ENCODE data around the gene LRMDA. TPM values are rescaled to one million over a fixed set of nuclear protein-coding genes. Genes with fewer than 3 reads are reported as not detected.

Gene LRMDA
- total RNA-seq, 5 donors from 2014 or later (not counting 1 experiment from before 2014, with no cell fraction given): 0.30 to 1.2 TPM; not detected in 3

DNA sequence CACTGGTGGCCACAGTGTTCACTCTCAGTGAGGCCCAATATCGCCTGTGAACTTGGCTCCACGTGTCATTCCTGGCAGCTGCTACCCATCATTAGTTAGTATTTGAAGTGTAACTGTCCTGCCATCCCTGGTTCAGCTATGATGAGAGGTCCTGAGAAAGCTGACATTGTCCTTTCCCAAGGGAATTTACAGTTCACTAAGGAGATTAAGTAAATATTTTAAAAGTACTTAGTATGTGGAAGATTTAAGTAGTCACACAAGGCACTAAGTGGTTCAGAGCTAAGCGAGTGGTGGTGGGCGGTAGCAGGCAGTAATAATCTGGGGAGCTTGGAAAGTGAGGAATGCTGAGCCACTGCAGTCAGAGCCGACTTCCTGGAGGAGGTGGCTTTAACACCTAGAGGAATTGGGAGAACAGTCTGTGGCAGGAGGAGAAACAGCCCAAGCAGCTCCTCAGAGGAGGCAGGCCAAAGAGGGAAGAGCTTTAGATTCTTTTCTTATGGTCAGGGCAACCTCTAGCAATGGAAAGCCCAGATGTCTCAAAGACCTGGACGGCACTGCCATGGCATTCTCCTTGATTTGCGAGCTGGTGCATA is 519.7 kb downstream of the LRMDA start:
- Mint-ChIP-seq H3K4me3 (no peak overlapping the region), H3K27ac (no peak overlapping the region), H3K27me3 (peaks cover 0 to 3% of the 10 kb centered on the region in 2 donors), H3K4me1 (no peaks in the 10 kb centered on the region), H3K36me3 (no peaks in the 10 kb centered on the region), H3K9me3 (peaks cover 0 to 2% (median 0%) of the 10 kb centered on the region in 3 donors)
- H3K4me1 ChIP-seq (ENCODE audit: control insufficient read depth in 1 of 2, extremely low read depth in 1 of 2, insufficient read depth in 2 of 2, low read length in 2 of 2): no peaks in the 10 kb centered on the region
- no peak for ATAC-seq (replicated peaks in 1 of 4)
- POLR2A ChIA-PET: no interaction called here
- no peak for DNase-seq
- H3K27me3 ChIP-seq (replicated peaks in 1 of 2; ENCODE audit: control insufficient read depth in 2 of 2, extremely low read depth in 1 of 2, insufficient read depth in 2 of 2, low read length in 1 of 2): peaks cover 0 to 2% of the 10 kb centered on the region in 2 experiments
- no peak overlapping the region for H3K4me3 ChIP-seq (ENCODE audit: control insufficient read depth in 1 of 2, extremely low read depth in 1 of 2, low read length in 1 of 2)
- WGBS (ENCODE audit: insufficient coverage): 90% methylated on average over 6 of the region's 7 CpGs
- CTCF ChIA-PET: no interaction called here
- H3K36me3 ChIP-seq (ENCODE audit: control insufficient read depth in 2 of 2, extremely low read depth in 1 of 2, insufficient read depth in 1 of 2, low read length in 1 of 2): no peaks in the 10 kb centered on the region
- H3K27ac ChIP-seq (ENCODE audit: low read length): no peak overlapping the region
- H3K9me3 ChIP-seq: no peaks in the 10 kb centered on the region

DNA sequence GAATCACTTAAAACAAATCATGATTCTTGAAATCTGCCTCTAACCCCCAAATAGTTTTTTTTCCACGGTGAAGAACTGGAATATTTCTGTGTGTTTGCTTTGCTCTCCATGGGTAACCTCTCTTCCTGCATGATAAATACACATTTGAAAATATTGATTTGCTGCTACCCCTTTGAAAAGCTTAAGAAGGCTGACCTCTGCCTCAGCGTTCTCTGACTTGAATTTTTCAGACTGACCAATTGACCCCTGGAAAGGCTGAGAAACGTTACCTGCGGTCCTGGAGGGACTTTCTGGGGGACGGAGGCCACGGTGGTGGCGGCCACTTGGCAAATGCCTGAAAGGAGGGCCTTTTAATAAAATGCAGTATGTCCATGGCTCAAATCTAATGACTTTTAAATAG is 520.2 kb downstream of the LRMDA start:
- H3K36me3 ChIP-seq (ENCODE audit: control insufficient read depth in 2 of 2, extremely low read depth in 1 of 2, insufficient read depth in 1 of 2, low read length in 1 of 2): no peaks in the 10 kb centered on the region
- H3K9me3 Mint-ChIP-seq: no peaks in the 10 kb centered on the region
- H3K4me1 ChIP-seq (ENCODE audit: control insufficient read depth in 1 of 2, extremely low read depth in 1 of 2, insufficient read depth in 2 of 2, low read length in 2 of 2): no peaks in the 10 kb centered on the region
- no peaks in the 10 kb centered on the region for H3K4me1 Mint-ChIP-seq
- H3K27ac ChIP-seq (ENCODE audit: low read length): no peak overlapping the region
- H3K4me3 ChIP-seq (ENCODE audit: control insufficient read depth in 1 of 2, extremely low read depth in 1 of 2, low read length in 1 of 2): no peak overlapping the region
- no peak overlapping the region for H3K27ac Mint-ChIP-seq
- no peaks in the 10 kb centered on the region for H3K36me3 Mint-ChIP-seq
- WGBS (ENCODE audit: insufficient coverage): 89% methylated on average over 6 of the region's 7 CpGs
- POLR2A ChIA-PET: no interaction called here
- peaks cover 0 to 3% of the 10 kb centered on the region in 2 donors for H3K27me3 Mint-ChIP-seq
- H3K9me3 ChIP-seq: no peaks in the 10 kb centered on the region
- ATAC-seq (replicated peaks in 1 of 4) (no peak), DNase-seq (no peak)
- H3K27me3 ChIP-seq (replicated peaks in 1 of 2; ENCODE audit: control insufficient read depth in 2 of 2, extremely low read depth in 1 of 2, insufficient read depth in 2 of 2, low read length in 1 of 2): peaks cover 0 to 2% of the 10 kb centered on the region in 2 experiments
- no peak overlapping the region for H3K4me3 Mint-ChIP-seq
- CTCF ChIA-PET: no interaction called here

DNA sequence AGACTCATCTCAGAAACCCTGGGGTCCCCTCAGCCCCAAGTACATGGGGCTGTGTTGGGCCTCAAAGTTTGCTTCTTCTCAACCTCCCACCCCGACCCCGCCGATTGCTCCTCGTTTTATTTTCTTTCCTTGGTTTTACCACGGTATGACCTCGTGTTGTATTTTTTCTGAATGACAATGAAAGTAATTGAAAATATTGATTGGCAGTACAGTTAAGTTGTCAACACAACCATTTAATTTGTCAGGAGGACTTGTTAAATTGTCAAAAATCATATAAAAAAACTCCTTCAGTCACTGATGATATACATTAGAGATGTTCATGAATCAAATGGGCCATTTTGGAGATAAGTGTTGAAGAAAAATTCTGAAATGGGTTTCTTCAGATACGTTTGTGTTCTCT is 520.7 kb downstream of the LRMDA start:
- Mint-ChIP-seq H3K4me1 (no peaks in the 10 kb centered on the region), H3K27ac (no peak overlapping the region), H3K36me3 (no peaks in the 10 kb centered on the region), H3K4me3 (no peak overlapping the region), H3K27me3 (peaks cover 0 to 3% of the 10 kb centered on the region in 2 donors), H3K9me3 (no peaks in the 10 kb centered on the region)
- Histone ChIP-seq H3K9me3 (no peaks in the 10 kb centered on the region), H3K4me3 (ENCODE audit: control insufficient read depth in 1 of 2, extremely low read depth in 1 of 2, low read length in 1 of 2) (no peak overlapping the region), H3K4me1 (ENCODE audit: control insufficient read depth in 1 of 2, extremely low read depth in 1 of 2, insufficient read depth in 2 of 2, low read length in 2 of 2) (no peaks in the 10 kb centered on the region), H3K36me3 (ENCODE audit: control insufficient read depth in 2 of 2, extremely low read depth in 1 of 2, insufficient read depth in 1 of 2, low read length in 1 of 2) (no peaks in the 10 kb centered on the region), H3K27ac (ENCODE audit: low read length) (no peak overlapping the region), H3K27me3 (replicated peaks in 1 of 2; ENCODE audit: control insufficient read depth in 2 of 2, extremely low read depth in 1 of 2, insufficient read depth in 2 of 2, low read length in 1 of 2) (peaks cover 0 to 2% of the 10 kb centered on the region in 2 experiments)
- DNase-seq (no peak), ATAC-seq (replicated peaks in 1 of 4) (no peak)
- CTCF ChIA-PET: no interaction called here
- WGBS (ENCODE audit: insufficient coverage): no CpG with 5 or more reads among the region's 7 CpGs
- POLR2A ChIA-PET: no interaction called here

DNA sequence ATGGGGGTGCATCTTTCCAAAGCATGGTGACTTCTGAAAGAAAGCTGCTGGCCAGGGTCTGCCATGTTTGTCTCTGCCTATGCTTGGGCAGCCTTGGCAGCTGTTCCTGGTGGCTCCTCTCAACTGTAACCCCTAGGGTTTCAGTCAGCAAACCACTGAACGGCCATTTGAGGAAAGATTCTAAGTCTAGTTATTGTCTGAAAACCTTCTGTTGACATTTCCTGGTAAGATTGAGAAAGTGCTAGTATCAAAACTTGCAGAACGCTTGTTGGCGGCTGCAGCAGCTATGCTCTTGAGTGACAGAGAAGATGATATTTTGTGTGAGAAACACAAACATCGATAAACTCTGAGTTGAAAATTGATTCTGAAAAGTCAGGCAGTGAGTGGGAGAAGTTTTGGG is 523.1 kb downstream of the LRMDA start:
- Histone ChIP-seq H3K27me3 (replicated peaks in 1 of 2; ENCODE audit: control insufficient read depth in 2 of 2, extremely low read depth in 1 of 2, insufficient read depth in 2 of 2, low read length in 1 of 2) (peaks cover 0 to 2% of the 10 kb centered on the region in 2 experiments), H3K4me3 (ENCODE audit: control insufficient read depth in 1 of 2, extremely low read depth in 1 of 2, low read length in 1 of 2) (no peak overlapping the region), H3K36me3 (ENCODE audit: control insufficient read depth in 2 of 2, extremely low read depth in 1 of 2, insufficient read depth in 1 of 2, low read length in 1 of 2) (no peaks in the 10 kb centered on the region), H3K9me3 (no peaks in the 10 kb centered on the region), H3K4me1 (ENCODE audit: control insufficient read depth in 1 of 2, extremely low read depth in 1 of 2, insufficient read depth in 2 of 2, low read length in 2 of 2) (no peaks in the 10 kb centered on the region), H3K27ac (ENCODE audit: low read length) (no peak overlapping the region)
- Mint-ChIP-seq H3K27me3 (peaks cover 0 to 3% of the 10 kb centered on the region in 2 donors), H3K4me3 (no peak overlapping the region), H3K9me3 (no peaks in the 10 kb centered on the region), H3K4me1 (no peaks in the 10 kb centered on the region), H3K36me3 (no peaks in the 10 kb centered on the region), H3K27ac (no peak overlapping the region)
- ATAC-seq (replicated peaks in 1 of 4) (no peak), DNase-seq (no peak)
- 84% methylated on average over 4 of the region's 4 CpGs for WGBS (ENCODE audit: insufficient coverage)
- ChIA-PET CTCF (no interaction called here), POLR2A (no interaction called here)

DNA sequence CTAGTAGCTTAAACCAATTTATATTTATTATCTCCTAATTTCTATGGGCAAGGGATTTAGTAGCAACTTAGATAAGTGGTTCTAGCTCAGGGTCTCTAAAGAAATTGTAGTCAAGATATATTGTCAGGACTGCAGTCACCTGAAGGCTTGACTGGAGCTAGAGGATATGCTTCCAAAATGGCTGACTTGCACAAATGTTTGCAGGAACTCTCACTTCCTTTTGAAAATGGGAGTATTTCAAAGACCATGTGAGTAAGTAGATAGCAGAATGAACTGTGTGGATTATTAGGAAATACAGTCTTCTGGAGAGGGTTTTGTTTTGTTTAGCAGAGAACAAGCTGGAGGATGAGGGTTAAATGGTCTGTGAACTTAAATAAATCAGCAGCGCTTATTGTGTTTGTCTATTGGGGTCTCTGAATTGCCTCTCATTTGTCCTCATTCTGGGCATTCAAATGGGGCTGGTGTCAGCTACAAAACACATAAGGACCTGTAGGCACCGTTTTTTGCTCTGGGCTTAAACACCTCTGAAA is 524.6 kb downstream of the LRMDA start:
- Mint-ChIP-seq H3K4me3 (no peak overlapping the region), H3K4me1 (no peaks in the 10 kb centered on the region), H3K27ac (no peak overlapping the region), H3K36me3 (no peaks in the 10 kb centered on the region), H3K27me3 (peaks cover 0 to 3% of the 10 kb centered on the region in 2 donors), H3K9me3 (peaks cover 0 to 4% (median 0%) of the 10 kb centered on the region in 3 donors)
- POLR2A ChIA-PET: no interaction called here
- H3K27ac ChIP-seq (ENCODE audit: low read length): no peak overlapping the region
- no peak overlapping the region for H3K4me3 ChIP-seq (ENCODE audit: control insufficient read depth in 1 of 2, extremely low read depth in 1 of 2, low read length in 1 of 2)
- no peaks in the 10 kb centered on the region for H3K4me1 ChIP-seq (ENCODE audit: control insufficient read depth in 1 of 2, extremely low read depth in 1 of 2, insufficient read depth in 2 of 2, low read length in 2 of 2)
- ATAC-seq (replicated peaks in 1 of 4) (no peak), DNase-seq (no peak)
- WGBS (ENCODE audit: insufficient coverage): 75% methylated on average over 2 of the region's 2 CpGs
- no peaks in the 10 kb centered on the region for H3K9me3 ChIP-seq
- no peaks in the 10 kb centered on the region for H3K36me3 ChIP-seq (ENCODE audit: control insufficient read depth in 2 of 2, extremely low read depth in 1 of 2, insufficient read depth in 1 of 2, low read length in 1 of 2)
- CTCF ChIA-PET: interaction anchor here in 1 of 2 donors (0.6 kb wide), 1 partner anchor 154 kb away, joined by 3 read pairs; no protein-coding TSS in a partner anchor
- H3K27me3 ChIP-seq (replicated peaks in 1 of 2; ENCODE audit: control insufficient read depth in 2 of 2, extremely low read depth in 1 of 2, insufficient read depth in 2 of 2, low read length in 1 of 2): no peaks in the 10 kb centered on the region

DNA sequence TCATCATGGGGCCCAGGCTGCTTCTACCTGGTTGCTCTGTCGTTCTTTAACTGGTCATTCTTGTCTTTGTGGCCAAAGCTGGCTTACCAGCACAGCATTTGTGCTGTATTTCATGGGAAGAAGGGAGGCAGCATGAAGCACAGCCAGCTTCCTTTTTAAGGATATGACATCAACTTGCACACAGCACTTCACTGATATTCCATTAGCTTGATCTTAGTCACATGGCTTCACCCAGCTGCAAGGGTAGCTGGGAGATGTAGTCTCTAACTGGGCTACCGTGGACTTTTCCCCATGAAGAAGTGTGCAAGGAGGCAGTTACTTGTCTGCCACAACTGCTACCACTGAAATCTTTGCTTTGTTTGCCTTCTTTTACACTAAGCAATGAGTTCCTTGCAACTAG is 525.2 kb downstream of the LRMDA start:
- Mint-ChIP-seq H3K9me3 (peaks cover 0 to 4% (median 0%) of the 10 kb centered on the region in 3 donors), H3K36me3 (no peaks in the 10 kb centered on the region), H3K27me3 (peaks cover 0 to 3% of the 10 kb centered on the region in 2 donors), H3K27ac (no peak overlapping the region), H3K4me3 (no peak overlapping the region), H3K4me1 (no peaks in the 10 kb centered on the region)
- DNase-seq: no peak
- Histone ChIP-seq H3K4me1 (ENCODE audit: control insufficient read depth in 1 of 2, extremely low read depth in 1 of 2, insufficient read depth in 2 of 2, low read length in 2 of 2) (no peaks in the 10 kb centered on the region), H3K9me3 (no peaks in the 10 kb centered on the region), H3K27ac (ENCODE audit: low read length) (no peak overlapping the region), H3K36me3 (ENCODE audit: control insufficient read depth in 2 of 2, extremely low read depth in 1 of 2, insufficient read depth in 1 of 2, low read length in 1 of 2) (no peaks in the 10 kb centered on the region), H3K4me3 (ENCODE audit: control insufficient read depth in 1 of 2, extremely low read depth in 1 of 2, low read length in 1 of 2) (no peak overlapping the region), H3K27me3 (replicated peaks in 1 of 2; ENCODE audit: control insufficient read depth in 2 of 2, extremely low read depth in 1 of 2, insufficient read depth in 2 of 2, low read length in 1 of 2) (no peaks in the 10 kb centered on the region)
- ChIA-PET CTCF (interaction anchor here in 1 of 2 donors (0.6 kb wide), 1 partner anchor 154 kb away, joined by 3 read pairs; no protein-coding TSS in a partner anchor), POLR2A (no interaction called here)
- WGBS (ENCODE audit: insufficient coverage): 29% methylated on average over 1 of the region's 2 CpGs
- ATAC-seq (replicated peaks in 1 of 4): no peak

Measured in T-cell (primary cell).